Upper lobe of left lung (tissue), 4 donors: ENCODE measurements around the gene CEP128.
A peak's percentile ranks its signal among the peaks of the same experiment; 100 is the strongest.

Source experiments
- CTCF ChIP-seq, 6 experiments: fragments of 450-650 bp in 4 of 6; fragments of 200-600 bp in 2 of 6; sonication (generic) in 2 of 6; IDR thresholded peaks; one replicate each; pipeline ENCODE4 v1.5.1; 2016 to 2019; ENCODE audit warnings: antibody characterized with exemption in 6 of 6
- EP300 ChIP-seq, 4 donors: sonication (generic); formaldehyde crosslinking; IDR thresholded peaks; one replicate each; pipeline ENCODE4 v1.5.1; 2017; ENCODE audit warnings: antibody characterized with exemption in 4 of 4, control low read depth in 2 of 4
- POLR2A ChIP-seq, 4 donors: fragments of 450-650 bp; IDR thresholded peaks; one replicate each; pipeline ENCODE4 v1.5.1; 2016 to 2017; ENCODE audit warnings: antibody characterized with exemption in 4 of 4, mild to moderate bottlenecking in 2 of 4
- POLR2AphosphoS5 ChIP-seq, 2 donors: sonication (generic); formaldehyde crosslinking; IDR thresholded peaks; one replicate each; pipeline ENCODE4 v1.5.1; 2017; ENCODE audit warnings: antibody characterized with exemption in 2 of 2

DNA sequence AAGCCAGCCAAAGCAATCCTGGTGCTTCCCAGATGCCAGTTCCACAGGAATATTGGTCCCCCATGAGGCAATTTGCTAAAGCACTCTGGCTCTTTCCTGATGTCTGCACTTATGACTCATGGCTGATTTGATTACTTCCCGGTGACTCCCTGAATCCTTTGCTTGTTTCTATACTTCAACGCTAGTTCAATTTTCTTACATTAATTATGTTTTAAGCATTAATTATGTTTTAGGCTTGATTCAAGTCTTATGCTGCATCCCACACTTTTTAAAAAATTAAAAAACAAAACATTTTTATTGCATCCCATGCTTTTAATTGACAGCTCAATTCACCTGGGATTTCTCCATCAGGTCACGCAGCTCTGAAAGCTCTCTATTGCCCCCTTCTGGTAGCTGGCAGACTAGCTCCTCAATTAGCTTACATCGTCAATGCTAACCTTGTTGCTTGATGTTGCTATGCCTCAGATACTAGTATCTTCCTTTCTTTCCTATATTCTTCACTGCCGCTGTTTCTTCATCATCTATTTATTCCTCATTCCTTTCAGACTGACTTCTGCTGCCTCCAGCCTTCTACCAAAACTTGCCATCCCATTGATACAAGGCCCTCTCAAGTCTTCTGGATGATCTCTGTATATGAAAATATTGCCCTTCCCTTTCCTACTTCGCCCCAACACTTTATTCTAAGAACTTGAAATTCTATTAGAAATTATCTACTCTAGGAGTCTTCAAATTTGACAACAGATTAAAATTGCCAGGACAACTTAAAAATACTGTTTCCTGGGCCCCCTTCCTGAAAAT, 45.9 kb upstream of the CEP128 start:
- TF ChIP-seq POLR2A (IDR thresholded peaks at IDR 0.05) (no peak), CTCF (IDR thresholded peaks at IDR 0.05) (peak; percentile 76 to 90 (median 86)), POLR2AphosphoS5 (IDR thresholded peaks at IDR 0.05) (no peak), EP300 (IDR thresholded peaks at IDR 0.05) (no peak)
